Measurements from ENCODE around the gene PTCRA. TPM values are rescaled to one million over a fixed set of nuclear protein-coding genes. Genes with fewer than 3 reads are reported as not detected.
A peak's percentile ranks its signal among the peaks of the same experiment; 100 is the strongest.

PTCRA gene
- total RNA-seq, 1 experiment from 2014 or later, result not detected

DNA sequence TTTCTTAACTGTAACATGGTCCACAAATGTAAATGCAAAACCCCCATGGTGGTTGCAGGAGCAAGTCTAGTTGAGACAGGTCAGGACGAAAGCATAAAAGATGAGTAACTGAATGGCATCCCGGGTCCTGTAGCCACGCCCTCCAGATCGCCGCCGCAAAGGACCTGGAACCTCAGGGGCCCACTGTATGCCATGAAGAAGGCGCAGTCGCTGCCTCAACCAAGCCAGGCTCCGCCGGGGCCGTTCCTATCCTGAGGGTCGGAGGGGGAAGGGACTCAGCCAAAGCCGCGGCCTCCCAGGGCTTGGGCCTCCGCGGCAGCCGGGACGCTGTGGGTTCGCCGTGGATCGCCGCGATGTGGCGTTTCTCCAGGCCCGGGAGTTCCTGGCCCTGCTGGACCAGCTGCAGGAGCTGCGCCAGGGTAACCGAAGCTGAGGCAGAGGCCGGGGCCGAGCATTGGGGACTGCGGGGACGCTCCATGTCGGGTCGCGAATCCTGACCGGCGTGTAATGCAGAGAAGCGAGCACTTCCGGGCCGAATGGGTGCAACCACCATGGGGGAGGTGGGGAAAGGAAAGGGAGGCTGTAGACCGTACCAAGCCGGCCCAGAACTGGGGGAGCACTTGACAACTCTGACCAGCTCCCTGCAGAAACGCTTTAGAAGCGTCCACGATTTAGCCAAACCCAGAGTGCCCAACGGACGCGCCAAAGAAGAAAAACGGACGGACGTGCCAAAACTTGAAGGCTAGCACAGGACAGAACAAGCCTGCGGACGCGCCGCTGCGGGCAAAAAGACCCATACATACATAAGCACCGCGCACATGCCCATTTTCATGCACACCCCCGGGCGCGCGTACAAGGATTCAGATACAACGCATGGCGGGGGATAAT is 25.3 kb upstream of the PTCRA start (continued):
- TF ChIP-seq, protein P1, sequence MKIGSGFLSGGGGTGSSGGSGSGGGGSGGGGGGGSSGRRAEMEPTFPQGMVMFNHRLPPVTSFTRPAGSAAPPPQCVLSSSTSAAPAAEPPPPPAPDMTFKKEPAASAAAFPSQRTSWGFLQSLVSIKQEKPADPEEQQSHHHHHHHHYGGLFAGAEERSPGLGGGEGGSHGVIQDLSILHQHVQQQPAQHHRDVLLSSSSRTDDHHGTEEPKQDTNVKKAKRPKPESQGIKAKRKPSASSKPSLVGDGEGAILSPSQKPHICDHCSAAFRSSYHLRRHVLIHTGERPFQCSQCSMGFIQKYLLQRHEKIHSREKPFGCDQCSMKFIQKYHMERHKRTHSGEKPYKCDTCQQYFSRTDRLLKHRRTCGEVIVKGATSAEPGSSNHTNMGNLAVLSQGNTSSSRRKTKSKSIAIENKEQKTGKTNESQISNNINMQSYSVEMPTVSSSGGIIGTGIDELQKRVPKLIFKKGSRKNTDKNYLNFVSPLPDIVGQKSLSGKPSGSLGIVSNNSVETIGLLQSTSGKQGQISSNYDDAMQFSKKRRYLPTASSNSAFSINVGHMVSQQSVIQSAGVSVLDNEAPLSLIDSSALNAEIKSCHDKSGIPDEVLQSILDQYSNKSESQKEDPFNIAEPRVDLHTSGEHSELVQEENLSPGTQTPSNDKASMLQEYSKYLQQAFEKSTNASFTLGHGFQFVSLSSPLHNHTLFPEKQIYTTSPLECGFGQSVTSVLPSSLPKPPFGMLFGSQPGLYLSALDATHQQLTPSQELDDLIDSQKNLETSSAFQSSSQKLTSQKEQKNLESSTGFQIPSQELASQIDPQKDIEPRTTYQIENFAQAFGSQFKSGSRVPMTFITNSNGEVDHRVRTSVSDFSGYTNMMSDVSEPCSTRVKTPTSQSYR (CRISPR knock-in tag; IDR thresholded peaks at IDR 0.05), result peak; percentile 87
- TF ChIP-seq, protein P2, sequence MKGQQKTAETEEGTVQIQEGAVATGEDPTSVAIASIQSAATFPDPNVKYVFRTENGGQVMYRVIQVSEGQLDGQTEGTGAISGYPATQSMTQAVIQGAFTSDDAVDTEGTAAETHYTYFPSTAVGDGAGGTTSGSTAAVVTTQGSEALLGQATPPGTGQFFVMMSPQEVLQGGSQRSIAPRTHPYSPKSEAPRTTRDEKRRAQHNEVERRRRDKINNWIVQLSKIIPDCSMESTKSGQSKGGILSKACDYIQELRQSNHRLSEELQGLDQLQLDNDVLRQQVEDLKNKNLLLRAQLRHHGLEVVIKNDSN (CRISPR knock-in tag; IDR thresholded peaks at IDR 0.05), result peak; percentile 61
- TF ChIP-seq, protein P3, sequence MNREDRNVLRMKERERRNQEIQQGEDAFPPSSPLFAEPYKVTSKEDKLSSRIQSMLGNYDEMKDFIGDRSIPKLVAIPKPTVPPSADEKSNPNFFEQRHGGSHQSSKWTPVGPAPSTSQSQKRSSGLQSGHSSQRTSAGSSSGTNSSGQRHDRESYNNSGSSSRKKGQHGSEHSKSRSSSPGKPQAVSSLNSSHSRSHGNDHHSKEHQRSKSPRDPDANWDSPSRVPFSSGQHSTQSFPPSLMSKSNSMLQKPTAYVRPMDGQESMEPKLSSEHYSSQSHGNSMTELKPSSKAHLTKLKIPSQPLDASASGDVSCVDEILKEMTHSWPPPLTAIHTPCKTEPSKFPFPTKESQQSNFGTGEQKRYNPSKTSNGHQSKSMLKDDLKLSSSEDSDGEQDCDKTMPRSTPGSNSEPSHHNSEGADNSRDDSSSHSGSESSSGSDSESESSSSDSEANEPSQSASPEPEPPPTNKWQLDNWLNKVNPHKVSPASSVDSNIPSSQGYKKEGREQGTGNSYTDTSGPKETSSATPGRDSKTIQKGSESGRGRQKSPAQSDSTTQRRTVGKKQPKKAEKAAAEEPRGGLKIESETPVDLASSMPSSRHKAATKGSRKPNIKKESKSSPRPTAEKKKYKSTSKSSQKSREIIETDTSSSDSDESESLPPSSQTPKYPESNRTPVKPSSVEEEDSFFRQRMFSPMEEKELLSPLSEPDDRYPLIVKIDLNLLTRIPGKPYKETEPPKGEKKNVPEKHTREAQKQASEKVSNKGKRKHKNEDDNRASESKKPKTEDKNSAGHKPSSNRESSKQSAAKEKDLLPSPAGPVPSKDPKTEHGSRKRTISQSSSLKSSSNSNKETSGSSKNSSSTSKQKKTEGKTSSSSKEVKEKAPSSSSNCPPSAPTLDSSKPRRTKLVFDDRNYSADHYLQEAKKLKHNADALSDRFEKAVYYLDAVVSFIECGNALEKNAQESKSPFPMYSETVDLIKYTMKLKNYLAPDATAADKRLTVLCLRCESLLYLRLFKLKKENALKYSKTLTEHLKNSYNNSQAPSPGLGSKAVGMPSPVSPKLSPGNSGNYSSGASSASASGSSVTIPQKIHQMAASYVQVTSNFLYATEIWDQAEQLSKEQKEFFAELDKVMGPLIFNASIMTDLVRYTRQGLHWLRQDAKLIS (CRISPR knock-in tag; IDR thresholded peaks at IDR 0.05; ENCODE audit: borderline replicate concordance), result peak; percentile 99
- TF ChIP-seq NFYB (CRISPR knock-in tag; conservative IDR thresholded peaks at IDR 0.05; ENCODE audit: low read depth) (0 out of 2 replicates have a peak, but pooled peaks have one; percentile 22), JAZF1 (CRISPR knock-in tag; IDR thresholded peaks at IDR 0.05) (no peak), ESRRA (CRISPR knock-in tag; IDR thresholded peaks at IDR 0.05; ENCODE audit: borderline replicate concordance) (peak; percentile 94; the same call in 1 of the 2 replicates), MYBL2 (CRISPR knock-in tag; IDR thresholded peaks at IDR 0.05) (peak; percentile 96), SP1 (CRISPR knock-in tag; conservative IDR thresholded peaks at IDR 0.05) (peak; percentile 84), GABPB1 (CRISPR knock-in tag; IDR thresholded peaks at IDR 0.05) (peak; percentile 86), CREB1 (CRISPR knock-in tag; IDR thresholded peaks at IDR 0.05) (no peak; the same call in none of the 2 replicates), EMX1 (CRISPR knock-in tag; IDR thresholded peaks at IDR 0.05) (peak; percentile 96), RELA (CRISPR knock-in tag; IDR thresholded peaks at IDR 0.05; ENCODE audit: borderline replicate concordance) (peak; percentile 92), GTF2I (CRISPR knock-in tag; conservative IDR thresholded peaks at IDR 0.05) (0 out of 2 replicates have a peak, but pooled peaks have one; percentile 5), ETV6 (CRISPR knock-in tag; IDR thresholded peaks at IDR 0.05) (peak; percentile 89)
- TF ChIP-seq, protein P4, sequence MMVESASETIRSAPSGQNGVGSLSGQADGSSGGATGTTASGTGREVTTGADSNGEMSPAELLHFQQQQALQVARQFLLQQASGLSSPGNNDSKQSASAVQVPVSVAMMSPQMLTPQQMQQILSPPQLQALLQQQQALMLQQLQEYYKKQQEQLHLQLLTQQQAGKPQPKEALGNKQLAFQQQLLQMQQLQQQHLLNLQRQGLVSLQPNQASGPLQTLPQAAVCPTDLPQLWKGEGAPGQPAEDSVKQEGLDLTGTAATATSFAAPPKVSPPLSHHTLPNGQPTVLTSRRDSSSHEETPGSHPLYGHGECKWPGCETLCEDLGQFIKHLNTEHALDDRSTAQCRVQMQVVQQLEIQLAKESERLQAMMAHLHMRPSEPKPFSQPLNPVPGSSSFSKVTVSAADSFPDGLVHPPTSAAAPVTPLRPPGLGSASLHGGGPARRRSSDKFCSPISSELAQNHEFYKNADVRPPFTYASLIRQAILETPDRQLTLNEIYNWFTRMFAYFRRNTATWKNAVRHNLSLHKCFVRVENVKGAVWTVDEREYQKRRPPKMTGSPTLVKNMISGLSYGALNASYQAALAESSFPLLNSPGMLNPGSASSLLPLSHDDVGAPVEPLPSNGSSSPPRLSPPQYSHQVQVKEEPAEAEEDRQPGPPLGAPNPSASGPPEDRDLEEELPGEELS (CRISPR knock-in tag; IDR thresholded peaks at IDR 0.05), result peak; percentile 89
- TF ChIP-seq, protein P5, sequence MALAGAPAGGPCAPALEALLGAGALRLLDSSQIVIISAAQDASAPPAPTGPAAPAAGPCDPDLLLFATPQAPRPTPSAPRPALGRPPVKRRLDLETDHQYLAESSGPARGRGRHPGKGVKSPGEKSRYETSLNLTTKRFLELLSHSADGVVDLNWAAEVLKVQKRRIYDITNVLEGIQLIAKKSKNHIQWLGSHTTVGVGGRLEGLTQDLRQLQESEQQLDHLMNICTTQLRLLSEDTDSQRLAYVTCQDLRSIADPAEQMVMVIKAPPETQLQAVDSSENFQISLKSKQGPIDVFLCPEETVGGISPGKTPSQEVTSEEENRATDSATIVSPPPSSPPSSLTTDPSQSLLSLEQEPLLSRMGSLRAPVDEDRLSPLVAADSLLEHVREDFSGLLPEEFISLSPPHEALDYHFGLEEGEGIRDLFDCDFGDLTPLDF (CRISPR knock-in tag; IDR thresholded peaks at IDR 0.05), result no peak; the same call in 1 of the 2 replicates
- TF ChIP-seq, protein P6, sequence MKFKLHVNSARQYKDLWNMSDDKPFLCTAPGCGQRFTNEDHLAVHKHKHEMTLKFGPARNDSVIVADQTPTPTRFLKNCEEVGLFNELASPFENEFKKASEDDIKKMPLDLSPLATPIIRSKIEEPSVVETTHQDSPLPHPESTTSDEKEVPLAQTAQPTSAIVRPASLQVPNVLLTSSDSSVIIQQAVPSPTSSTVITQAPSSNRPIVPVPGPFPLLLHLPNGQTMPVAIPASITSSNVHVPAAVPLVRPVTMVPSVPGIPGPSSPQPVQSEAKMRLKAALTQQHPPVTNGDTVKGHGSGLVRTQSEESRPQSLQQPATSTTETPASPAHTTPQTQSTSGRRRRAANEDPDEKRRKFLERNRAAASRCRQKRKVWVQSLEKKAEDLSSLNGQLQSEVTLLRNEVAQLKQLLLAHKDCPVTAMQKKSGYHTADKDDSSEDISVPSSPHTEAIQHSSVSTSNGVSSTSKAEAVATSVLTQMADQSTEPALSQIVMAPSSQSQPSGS (CRISPR knock-in tag; IDR thresholded peaks at IDR 0.05; ENCODE audit: borderline replicate concordance, low read depth), result 0 out of 2 replicates have a peak, but pooled peaks have one; percentile 39
- TF ChIP-seq, protein P7, sequence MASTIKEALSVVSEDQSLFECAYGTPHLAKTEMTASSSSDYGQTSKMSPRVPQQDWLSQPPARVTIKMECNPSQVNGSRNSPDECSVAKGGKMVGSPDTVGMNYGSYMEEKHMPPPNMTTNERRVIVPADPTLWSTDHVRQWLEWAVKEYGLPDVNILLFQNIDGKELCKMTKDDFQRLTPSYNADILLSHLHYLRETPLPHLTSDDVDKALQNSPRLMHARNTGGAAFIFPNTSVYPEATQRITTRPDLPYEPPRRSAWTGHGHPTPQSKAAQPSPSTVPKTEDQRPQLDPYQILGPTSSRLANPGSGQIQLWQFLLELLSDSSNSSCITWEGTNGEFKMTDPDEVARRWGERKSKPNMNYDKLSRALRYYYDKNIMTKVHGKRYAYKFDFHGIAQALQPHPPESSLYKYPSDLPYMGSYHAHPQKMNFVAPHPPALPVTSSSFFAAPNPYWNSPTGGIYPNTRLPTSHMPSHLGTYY (CRISPR knock-in tag; IDR thresholded peaks at IDR 0.05), result peak; percentile 96
- TF ChIP-seq, protein P8, sequence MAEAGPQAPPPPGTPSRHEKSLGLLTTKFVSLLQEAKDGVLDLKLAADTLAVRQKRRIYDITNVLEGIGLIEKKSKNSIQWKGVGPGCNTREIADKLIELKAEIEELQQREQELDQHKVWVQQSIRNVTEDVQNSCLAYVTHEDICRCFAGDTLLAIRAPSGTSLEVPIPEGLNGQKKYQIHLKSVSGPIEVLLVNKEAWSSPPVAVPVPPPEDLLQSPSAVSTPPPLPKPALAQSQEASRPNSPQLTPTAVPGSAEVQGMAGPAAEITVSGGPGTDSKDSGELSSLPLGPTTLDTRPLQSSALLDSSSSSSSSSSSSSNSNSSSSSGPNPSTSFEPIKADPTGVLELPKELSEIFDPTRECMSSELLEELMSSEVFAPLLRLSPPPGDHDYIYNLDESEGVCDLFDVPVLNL (CRISPR knock-in tag; IDR thresholded peaks at IDR 0.05; ENCODE audit: borderline replicate concordance, low read depth), result 0 out of 2 replicates have a peak, but pooled peaks have one; percentile 54

Data from WTC11 (cell line).